Ramos (cell line): Measurements from ENCODE around the gene MSL1.

Source experiments
- in situ Hi-C: fragments of 300-500 bp; cut with MboI; formaldehyde crosslinking; loops from one replicate; pipeline ENCODE4 v1.14.3; 2022; ENCODE audit warnings: low sequenced_read_pairs; ENCODE audit not compliant: unreplicated experiment

The MSL1 gene, protein sequence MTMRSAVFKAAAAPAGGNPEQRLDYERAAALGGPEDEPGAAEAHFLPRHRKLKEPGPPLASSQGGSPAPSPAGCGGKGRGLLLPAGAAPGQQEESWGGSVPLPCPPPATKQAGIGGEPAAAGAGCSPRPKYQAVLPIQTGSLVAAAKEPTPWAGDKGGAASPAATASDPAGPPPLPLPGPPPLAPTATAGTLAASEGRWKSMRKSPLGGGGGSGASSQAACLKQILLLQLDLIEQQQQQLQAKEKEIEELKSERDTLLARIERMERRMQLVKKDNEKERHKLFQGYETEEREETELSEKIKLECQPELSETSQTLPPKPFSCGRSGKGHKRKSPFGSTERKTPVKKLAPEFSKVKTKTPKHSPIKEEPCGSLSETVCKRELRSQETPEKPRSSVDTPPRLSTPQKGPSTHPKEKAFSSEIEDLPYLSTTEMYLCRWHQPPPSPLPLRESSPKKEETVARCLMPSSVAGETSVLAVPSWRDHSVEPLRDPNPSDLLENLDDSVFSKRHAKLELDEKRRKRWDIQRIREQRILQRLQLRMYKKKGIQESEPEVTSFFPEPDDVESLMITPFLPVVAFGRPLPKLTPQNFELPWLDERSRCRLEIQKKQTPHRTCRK

DNA sequence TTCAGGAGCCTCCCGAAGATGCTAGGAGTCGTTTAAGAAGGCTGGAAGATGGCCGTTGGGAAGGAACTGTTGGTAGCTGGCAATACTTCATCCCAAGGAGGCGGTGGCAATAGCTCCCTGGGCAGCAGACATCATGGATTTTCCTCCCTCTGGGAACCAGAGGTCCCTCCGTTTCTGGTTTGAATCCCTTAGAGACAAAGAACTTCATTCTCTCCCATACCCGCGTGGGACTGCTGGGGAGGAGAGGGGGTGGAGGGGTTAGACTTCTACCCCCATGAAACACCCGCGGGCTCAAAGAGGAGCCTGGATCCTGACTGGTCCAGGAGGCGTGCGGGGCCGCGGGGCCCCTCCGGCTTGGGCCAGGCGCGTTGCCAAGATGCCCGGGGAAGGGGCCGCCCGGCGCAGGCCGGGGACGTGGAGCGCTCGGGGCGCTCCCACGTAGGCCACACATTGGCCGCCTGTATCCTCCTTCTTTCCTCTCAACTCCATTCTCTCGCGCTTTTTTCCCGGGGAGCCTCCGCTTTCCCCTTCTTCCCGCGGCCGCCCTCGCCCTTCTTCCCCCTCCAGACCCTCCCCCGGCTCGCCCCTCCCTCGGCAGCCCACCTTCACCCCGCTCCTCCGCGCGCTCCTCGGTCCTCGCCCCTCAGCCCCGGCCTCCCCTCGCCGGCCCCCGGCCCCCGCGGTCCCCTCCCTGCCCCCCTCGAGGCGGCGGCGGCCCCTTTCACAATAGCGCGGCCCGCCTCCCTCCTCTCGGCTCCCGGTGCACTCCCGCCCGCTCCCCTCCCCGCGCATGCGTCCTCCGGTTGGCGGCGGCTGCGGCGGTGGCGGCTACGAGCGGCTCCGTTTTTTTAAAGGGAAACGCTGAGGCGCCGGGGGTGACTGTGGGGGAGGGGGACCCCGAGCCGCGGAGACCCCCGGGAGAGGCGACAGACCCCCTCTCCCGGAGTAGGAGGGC lies at the start of gene MSL1:
Gene MSL1, plus strand, starts transcription at position 791 of the 955 bp plus-strand sequence. CDS start 642 bp downstream, outside the sequence.
- in situ Hi-C loops: no loop called here

DNA sequence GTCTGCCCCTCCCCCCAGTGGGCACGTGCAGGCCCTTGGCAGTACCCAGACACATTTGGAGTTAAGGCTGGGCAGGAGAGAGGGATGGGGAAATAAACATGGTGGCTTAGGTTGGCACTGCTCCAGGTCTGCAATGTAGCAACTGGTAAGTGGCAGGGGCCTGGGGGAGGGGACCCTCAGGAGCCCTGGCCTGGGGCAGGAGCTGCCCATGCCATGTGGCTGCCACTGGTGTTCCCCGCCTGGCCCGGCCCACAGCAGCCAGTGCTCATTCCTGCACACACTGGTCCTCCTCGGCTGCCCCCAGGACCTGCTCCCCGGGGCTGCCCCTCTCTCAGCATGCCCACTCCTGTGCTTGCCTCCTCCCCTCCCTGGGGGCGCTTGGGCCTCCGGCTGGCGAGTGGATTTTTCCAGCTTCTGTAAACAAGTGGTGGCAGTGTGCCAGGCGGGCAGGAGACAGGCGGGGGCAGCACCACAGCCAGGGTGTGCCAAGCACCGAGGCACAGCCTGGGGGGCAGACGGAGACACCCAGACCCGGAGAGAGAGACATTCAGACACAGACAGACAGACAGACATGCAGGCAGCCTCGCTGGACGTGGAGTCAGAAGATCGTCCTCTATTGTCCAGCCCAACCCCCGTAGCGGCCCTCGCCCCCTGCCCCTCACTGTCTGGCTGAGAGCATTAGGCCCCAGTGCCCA lies 49.6 kb upstream of the MSL1 start:
- in situ Hi-C loops: no loop called here

DNA sequence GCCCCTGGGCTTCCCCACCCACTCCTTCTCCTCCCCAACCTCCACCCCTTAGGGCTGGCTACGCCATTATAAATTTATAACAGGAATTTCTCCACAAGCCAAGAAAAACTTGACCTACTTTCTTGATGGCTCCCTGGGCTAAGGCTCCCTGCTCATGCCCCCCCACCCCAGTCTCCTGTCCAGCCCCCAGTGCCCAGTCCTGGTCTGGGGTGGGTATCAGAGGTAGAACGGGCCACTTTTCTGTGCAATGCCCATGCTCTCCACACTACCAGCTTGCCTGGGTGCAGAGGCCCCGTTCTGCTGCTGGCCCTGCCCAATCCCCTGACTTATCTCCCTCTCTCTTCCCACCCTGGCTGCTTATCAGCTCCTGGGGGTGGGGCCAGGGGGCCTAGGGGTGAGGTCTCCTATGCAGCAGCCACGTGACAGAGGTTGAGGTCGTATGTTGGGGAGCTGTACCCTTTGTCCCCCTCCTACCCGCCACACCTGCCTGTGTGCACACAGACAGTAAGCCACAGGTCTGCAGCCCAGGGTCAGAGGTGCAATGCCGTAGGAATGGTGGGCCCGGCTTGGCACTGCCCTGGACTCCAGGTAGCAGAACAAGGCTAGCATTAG lies 48.9 kb upstream of the MSL1 start:
- in situ Hi-C loops: no loop called here

DNA sequence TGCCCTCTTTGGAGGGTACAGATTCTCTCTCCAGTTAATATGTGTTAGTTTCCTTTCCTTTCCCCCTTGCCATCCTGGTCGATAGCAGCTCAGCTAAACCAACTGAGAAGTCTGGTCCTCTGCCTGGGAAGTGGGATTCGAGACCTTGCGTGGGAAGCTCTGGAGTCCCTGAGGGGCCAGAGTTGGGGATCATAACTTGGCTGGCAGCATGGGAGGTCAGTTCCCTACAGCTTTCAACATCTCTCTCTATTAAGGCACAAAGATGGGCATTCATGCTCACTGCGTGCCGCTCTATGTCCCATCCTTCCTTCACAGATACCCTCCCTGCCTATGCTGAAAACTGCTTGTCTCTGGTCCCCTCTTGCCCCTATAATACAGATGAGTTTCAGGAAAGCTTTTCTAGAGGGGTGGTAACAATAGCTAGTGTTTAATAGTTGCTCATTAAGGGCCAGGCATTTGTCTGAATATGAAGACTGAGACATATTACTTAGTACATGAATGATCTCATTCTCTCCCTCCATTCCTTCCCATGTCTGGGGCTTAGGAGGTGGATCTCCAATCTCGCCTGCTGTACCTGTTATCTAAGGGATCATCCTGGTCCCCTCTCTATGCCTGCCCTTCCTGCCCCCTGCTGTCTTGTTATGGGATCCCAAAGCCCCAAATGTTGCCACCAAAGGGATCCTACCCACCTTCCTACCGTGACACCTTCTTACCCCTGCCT lies 48.2 kb upstream of the MSL1 start:
- in situ Hi-C loops: no loop called here

DNA sequence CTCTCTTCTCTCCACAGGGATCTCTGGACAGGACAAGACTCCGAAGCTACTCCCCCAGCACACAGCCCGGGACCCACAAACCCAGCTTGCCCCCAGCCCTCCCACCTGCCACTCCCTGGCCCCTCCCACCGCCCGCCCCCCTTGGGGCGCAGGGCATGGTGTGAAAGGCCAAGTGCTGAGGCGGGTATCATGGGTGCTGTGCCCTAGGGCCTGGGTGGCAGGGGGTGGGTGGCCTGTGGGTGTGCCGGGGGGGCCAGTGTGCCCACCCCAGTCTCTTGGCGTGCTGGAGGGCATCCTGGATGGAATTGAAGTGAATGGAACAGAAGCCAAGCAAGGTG lies 47.6 kb upstream of the MSL1 start:
- in situ Hi-C loops: no loop called here

DNA sequence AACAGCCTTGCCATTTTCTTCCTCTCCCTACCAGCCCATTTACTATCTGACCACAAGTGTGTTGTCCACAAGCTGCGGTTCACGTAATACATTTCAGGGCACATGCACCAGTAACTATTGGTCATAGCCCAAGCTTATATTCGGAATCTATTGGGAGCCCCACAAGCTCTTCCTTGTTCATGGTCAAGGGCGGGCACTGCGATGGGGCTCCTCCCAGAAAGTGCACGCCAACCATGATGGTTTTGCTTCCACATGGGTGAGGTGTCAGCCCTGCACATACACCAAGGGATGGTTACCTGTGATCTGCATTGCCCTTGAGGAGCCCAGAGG lies 46.9 kb upstream of the MSL1 start:
- in situ Hi-C loops: no loop called here

DNA sequence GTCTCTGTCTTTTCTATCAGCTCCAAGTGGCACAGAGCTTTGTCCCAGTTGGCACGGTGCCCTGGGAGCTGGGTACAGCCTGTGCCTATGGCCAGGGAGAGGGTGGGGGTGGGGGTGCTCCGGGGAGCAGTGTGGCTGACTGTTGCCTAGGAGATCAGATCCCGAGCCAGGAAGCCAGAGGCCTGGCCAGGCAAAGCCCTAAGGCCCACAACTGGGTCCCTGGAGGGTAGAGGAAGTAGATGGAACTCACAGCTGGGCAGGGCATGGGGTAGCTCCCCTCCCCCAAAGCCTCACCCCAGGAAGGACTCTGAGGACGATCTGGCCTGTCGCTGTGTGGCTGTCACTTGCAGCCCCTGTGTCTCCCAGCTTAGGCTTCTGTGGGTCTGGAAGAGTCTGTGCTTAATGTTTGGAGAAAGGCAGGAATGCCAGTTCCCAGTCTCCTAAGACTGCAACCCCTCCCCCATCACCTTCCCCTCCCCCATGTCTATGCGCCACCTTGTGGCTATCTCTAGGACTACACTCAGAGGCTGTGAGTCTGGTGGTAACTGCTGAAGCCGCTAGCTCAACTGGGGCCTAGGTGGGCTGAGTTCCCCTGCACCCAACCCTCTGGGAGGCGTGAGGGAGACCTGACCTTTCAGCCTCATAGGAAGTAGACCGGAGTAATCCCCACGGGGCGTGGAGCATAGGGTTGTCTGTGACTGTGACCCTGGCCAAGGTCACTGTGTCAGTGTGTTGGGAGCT lies 46.4 kb upstream of the MSL1 start:
- in situ Hi-C loops: no loop called here

DNA sequence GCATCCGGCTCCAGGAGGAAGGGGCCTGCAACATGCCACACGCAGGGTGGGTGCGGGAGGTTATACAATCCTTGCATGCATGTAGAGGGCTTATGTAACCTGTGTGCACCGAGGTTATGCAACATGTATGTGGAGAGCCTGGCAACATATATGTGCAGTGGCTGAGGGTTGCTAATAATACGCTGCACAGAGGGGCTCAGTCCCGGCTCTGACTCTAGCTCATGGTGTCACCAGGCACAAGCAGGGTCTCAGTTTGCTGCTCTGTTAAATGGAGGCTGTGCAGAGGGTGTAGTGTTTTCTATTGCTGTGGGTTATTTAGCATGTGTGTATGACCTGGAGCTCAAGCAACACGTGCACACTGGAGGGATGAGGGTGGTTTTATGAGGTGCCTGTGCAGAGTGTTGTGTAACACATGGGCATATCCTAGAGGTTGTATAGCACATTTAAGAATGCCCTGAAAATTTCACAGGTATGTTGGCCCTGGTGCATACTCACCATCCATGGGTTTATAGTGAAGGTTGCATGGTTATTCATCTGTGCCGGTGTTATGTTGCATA lies 45.8 kb upstream of the MSL1 start:
- in situ Hi-C loops: no loop called here

DNA sequence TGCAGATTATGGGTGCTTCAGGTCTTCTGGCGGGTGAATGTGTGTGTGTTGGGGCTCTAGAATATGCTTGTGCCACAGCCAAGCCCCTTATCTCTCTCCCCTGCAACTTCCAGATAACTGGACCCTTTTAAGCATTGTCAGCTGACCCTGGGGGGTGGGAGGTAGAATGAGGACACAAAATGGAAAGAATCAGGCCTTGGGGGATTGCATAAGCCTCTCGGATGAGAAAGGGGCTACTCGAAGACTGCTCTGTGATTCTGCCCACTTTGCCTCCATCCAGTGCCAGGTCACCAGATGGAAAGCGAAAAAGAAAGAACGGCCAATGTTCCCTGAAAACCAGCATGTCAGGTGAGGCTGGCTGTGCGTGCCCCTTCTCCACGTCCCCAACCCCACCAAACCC lies 45.2 kb upstream of the MSL1 start:
- in situ Hi-C loops: no loop called here

DNA sequence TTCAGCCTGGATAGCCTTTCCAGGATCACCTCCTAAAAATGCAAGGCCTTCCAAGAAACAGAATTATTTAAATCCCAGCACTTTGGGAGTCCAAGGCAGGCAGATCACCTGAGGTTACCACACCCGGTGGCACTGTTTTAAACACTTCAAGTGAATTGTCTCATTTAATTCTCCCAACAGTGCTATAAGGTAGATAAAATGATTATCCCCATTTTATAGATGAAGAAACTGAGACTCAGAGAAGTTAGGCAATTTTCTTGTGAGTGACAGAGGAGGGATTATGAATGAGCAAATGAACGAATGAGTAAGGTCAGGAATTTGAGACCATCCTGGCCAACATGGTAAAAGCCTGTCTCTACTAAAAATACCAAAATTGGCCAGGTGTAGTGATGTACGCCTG lies 42.2 kb upstream of the MSL1 start:
- in situ Hi-C loops: no loop called here

DNA sequence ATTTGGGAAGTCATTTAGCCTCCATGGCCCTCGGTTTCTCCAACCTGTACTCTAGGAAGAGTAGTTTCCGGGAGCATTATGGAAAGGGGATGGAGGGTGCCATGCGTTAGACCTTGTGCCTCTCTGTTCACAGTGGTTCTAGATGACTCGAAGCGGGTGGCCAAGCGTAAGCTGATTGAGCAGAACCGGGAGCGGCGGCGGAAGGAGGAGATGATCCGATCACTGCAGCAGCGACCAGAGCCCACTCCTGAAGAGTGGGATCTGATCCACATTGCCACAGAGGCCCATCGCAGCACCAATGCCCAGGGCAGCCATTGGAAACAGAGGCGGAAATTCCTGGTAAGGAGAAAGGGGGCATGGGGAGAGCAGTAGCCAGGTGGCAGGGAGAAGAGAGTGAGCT lies 37.3 kb upstream of the MSL1 start:
- in situ Hi-C loops: no loop called here

DNA sequence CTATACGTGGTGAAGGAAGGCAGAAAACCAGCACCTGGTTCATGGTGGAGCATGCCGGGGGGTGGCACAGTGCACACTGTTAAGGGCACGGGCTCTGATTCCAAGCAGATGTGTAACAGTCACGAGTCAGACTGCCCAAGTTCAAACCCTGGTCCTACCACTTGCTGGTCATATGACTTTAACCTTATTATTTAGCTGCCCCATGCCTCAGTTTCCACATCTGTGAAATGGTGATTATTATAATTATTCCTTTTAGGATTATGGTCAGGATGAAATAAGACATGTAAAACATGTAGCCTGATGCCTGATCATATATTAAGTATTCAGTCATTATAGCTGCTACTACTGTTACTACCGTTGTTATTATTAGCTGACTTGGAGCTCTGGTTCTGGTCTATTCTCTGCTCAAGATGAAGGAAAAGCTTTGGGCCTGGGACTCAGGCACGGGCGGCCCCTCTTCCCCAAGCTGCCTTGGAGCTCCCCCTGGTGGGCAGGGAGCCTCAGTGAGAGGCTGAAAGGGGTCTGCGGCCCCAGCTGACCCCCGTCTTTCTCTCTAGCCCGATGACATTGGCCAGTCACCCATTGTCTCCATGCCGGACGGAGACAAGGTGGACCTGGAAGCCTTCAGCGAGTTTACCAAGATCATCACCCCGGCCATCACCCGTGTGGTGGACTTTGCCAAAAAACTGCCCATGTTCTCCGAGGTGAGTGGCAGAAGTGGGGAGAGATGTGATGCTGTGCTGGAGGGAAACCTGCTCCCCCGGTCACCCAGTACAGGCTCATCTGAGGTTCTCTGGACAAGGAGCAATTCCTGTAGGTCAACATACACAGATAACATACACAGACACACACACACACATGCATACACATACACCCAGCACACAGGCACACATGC lies 35.4 kb upstream of the MSL1 start:
- in situ Hi-C loops: loop anchor here (5.0 kb wide), 1 partner anchor 74 kb away; no protein-coding TSS in a partner anchor

DNA sequence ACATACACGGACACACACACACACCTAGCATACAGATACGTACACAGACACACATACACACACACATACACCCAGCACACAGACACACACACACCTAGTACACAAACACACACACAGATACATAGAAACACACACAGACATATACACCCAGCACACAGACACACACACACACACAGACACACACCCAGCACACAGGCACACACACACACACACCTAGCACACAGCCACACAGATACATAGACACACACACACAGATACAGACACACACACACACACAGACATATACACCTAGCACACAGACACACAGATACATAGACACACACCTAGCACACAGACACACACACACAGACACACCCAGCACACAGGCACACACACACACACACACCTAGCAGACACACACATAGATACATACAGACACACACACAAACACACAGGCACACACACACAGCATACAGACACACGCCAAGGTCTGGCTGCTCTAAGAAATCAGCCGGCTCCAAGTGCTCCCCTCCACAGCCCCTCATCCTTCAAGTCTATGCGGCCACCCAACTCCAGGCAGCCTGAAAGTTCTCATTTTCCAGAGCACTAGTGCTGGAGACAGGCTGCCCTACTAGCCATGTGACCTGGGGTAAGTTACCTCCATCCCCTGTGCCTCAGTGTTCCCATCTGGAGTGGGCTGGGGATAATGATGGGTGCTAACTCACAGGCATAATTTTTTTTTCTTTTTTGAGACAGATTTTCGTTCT lies 34.5 kb upstream of the MSL1 start:
- in situ Hi-C loops: loop anchor here (5.0 kb wide), 1 partner anchor 75 kb away; no protein-coding TSS in a partner anchor

DNA sequence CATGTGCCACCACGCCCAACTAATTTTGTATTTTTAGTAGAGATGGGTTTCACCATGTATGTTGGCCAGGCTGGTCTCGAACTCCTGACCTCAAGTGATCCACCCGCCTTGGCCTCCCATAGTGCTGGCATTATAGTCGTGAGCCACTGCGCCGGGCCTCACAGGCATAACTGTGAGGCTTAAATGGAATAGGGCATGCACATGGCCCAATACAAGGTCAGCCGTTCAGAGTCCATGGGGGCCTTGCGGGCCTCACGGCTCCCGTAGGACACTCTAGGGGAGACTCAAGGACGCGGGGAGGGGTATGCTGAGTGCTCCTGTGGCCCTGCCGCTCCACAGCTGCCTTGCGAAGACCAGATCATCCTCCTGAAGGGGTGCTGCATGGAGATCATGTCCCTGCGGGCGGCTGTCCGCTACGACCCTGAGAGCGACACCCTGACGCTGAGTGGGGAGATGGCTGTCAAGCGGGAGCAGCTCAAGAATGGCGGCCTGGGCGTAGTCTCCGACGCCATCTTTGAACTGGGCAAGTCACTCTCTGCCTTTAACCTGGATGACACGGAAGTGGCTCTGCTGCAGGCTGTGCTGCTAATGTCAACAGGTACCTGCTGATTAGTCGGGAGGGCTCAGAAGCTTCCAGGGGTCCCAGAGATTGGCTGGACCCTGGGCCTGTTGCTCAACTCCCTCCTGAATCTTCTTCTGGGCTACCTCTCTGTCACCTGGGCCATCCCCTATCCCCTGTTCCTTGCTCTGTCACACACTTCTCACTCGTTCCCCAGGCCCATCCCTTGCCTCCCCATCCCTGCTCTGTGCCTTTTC lies 33.7 kb upstream of the MSL1 start:
- in situ Hi-C loops: loop anchor here (5.0 kb wide), 1 partner anchor 76 kb away; no protein-coding TSS in a partner anchor

DNA sequence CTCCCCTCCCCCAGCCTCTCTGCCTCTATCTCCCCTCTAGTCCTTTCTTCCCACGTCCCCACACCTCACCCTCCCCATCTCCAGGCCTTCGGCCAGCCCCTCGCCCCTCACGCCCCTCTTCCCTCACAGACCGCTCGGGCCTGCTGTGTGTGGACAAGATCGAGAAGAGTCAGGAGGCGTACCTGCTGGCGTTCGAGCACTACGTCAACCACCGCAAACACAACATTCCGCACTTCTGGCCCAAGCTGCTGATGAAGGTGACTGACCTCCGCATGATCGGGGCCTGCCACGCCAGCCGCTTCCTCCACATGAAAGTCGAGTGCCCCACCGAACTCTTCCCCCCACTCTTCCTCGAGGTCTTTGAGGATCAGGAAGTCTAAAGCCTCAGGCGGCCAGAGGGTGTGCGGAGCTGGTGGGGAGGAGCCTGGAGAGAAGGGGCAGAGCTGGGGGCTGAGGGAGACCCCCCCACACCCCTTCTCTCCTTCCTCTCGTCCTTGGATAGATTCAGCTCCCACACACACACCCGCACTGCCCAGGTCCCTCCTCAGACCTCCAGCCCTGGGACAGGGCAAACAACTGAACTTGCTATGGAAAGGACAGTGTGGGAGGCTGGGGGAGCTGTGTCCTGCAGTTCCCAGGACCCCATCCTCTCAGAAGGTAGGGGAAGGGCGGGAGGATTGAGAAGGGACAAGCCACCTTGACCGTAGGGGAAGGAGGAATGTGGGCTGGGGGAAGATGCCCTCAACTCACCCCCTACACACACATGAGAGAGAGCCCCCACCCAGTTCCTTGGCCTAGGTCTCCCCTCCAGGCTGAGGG lies 32.5 kb upstream of the MSL1 start:
- in situ Hi-C loops: loop anchor here (5.0 kb wide), 1 partner anchor 77 kb away; no protein-coding TSS in a partner anchor
